GM18909 (cell line): ENCODE data around the gene ABAT.
"Not testable (repeated sequence)": the region's sequence is repeated elsewhere in the genome, so short reads cannot be mapped to it uniquely, and the experiment has no call there.

Experiments used
- ATAC-seq: cut with Tn5 transposase; IDR thresholded peaks from one replicate; pipeline ENCODE4 v1.9.1; 2021; ENCODE audit warnings: mild to moderate bottlenecking; ENCODE audit not compliant: unreplicated experiment, poor library complexity

The ABAT gene

GRCh38 chr16:8678068-8678927 is 3.9 kb downstream of the ABAT start:
- no peak for ATAC-seq

DNA sequence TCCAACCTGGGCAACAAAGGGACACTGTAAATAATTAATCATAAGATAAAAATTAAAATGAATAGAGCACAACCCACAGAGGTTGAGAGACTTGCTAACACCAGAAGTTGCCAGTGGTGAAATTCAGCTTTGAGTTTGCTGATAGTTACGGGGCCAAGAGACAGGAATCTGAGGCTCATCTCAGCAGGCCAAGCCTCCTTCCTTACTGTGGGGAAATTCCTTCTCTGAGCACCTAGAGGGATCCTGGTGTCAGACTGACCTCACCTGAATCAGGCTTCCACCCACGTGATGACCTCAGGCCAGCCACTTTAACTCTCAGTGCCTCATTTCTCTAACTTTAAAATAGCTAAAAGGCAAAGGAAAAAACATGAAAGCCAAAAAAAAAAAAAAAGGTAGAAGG is 4.7 kb downstream of the ABAT start:
- ATAC-seq, result no peak

DNA sequence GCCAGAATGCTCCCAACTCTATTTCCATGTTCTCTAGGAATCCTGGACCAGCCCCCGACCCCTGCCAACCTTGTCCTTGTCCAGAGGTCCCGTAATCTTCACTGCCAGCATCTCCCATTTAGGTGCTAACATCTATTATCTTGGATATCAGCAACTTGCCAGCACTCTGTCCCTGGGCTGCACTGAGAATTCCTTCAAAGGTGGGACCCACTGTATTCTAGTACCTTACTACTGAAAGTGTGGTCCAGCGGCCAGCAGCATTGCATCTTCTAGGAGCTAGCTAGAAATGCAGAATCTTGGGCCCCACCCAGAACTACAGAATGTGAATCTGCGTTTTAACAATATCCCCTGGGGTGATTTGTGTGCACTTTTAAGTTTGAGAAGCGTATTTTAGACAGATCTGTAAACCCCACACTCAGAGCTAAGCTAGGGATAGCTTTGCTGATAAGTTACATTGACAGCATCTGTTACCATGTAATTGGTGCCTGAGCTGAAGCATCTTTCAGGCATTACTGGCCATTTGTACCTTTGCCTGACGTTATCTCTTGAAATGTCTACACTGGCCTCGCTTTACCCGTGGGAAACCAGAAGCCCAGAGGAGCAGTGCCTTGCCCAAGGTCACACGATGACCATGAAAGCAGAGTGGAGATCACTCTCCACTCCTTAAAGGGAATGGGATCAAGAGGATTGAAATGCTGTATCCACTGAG is 8.3 kb downstream of the ABAT start:
- ATAC-seq, result no peak

DNA sequence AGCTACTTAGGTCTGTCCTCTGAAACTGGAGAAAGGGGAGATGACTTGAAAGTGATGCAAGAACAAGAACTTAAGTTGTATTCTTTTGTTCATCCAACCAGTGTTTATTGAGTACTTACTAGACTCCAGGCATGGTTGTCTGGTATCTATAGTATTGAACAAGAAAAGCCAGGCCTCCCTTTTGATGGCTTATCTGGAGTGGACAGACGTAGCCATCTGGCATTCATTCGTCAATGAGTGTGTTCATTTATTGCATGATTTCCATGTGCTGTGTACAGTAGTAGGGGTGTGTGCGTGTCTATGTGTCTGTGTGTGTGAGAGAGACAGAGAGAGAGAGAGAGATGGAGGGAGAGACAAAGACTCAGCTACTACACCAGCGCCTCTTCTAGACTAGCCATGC is 9.2 kb downstream of the ABAT start:
- no peak for ATAC-seq

DNA sequence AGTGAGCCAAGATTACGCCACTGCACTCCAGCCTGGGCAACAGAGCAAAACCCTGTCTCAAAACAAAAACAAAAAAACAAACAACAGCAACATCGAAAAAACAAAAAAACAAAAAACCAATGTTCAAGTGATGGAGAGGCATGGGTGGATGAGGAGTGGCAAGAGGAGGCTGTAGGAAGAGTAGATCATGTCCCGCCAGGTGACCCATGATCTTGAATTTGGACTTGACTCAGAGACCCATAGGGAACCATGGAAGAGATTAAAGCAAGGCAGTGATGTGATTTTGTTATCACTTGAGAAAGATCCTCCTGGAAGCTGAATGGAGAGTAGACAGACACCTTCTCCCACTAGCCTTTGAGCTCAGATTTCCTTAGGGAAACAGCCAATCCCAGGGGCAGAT is 11.2 kb downstream of the ABAT start:
- no peak for ATAC-seq

DNA sequence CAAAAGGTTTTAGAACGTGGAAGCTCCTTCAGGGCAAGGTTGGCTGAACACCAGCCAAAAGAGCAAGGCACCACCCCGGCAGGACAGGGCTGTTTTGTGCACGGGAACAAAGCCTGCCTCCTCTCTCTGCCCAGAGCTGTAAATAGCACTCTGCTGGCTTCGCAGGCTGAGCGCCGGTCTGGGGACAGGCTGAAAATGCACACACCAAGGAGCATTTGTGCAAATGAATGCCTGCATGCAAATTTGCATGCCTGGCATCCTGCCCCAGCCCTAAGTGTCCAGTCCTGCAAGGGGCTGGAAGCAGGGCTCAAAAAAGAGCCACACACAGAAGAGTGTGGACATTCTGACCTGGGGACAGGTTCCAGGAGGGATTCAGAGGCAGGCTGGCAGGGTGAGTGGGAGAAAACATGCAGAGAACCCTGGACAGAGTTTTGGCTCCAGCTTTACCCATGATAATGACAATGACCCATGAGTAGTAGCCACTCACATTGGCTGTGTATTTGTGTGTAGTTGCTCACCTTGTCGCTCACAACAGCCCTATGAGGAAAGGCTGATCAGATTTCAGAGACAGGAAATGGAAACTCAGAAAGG is 11.7 kb downstream of the ABAT start:
- no peak for ATAC-seq

- no peak for ATAC-seq
These were observed 12.5 kb downstream of the ABAT start for GRCh38 chr16:8686879-8687278.

DNA sequence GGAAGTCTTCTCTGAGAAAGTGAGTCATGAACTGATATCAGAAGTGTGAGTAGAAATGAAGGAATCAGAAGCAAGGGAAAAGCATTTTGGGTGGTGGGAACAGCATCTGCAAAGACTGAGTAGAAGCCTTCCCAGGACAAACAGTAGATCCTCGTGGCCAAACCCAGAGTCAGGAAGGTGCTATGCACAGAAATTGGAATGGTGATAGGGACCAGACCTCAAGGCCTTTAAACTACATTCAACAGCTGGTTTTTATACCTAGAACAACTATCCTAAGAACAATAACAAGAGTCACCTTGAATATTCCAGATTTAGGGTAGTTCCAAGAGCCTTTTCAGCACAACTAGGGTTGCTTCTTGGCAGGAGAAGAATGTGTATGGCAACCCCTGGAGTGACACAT is 15.3 kb downstream of the ABAT start:
- no peak for ATAC-seq

- no peak for ATAC-seq
These were observed 17.3 kb downstream of the ABAT start for GRCh38 chr16:8691728-8692127.

GRCh38 chr16:8694795-8695728 is 20.6 kb downstream of the ABAT start:
- ATAC-seq, result no peak

- no peak for ATAC-seq
These were observed 22.5 kb downstream of the ABAT start for GRCh38 chr16:8696880-8697279.

- no peak for ATAC-seq
These were observed 23.5 kb downstream of the ABAT start for GRCh38 chr16:8697965-8698364.

- ATAC-seq, result no peak
These were observed 29.3 kb downstream of the ABAT start for GRCh38 chr16:8703693-8704092.

DNA sequence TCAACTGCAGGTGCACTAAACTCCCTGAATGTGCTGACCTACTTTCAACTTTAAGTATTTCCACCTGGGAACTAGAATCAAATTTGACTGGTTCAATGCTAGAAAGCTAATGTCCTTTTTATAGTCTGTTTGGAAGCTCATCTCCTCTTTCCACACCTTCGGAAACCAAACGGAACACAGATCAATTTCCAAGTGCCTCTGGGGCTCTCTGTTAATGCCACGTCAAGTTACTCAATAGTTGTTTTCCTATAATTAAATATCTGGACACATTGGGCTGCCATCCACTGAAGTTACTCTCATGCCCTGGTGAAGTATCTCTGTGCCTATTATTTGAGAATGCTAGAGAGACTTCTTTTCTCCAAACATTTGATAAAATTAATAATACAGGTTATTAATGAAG is 29.7 kb downstream of the ABAT start:
- ATAC-seq, result no peak

- ATAC-seq, result not testable (repeated sequence)
These were observed 30.8 kb downstream of the ABAT start for GRCh38 chr16:8705100-8705822.

GRCh38 chr16:8708536-8708935 is 34.1 kb downstream of the ABAT start:
- no peak for ATAC-seq

DNA sequence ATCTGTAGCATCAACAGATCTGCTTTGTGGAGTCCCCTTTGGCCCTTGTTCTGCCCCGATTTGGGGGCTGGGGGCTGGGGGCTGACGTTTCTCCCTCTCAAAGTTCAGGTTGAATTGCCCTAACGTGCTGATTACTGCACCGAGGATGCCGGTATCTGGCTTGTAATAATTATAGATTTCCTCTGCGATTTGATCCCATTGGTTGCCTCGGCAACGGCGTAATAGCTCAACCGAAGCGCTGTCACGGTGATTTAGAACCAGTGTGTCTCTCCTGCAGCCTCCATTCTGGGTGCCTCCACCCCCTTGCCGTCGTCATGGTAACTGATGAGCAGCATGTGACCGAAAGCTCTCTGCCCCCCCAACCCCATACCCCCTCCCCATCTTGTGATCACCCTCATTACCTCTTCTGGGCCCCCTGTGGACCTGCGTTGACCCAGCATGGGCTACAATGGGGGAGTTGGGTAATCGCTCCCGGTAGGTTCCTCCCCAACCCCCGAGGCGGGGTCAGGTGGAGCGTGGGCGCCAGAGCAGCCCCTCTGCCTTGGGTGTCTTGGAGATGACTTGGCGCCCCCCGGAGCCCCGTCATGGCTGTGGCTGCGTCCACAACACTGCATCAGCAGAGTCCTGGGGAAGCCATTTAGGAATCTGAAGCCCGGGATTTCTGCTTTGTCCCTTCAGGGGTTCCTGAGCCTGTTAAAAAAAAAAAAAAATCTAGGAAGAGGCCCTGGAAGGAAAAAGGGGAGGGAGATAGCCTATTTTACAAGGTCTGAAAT is 38.4 kb downstream of the ABAT start:
- ATAC-seq, result no peak

DNA sequence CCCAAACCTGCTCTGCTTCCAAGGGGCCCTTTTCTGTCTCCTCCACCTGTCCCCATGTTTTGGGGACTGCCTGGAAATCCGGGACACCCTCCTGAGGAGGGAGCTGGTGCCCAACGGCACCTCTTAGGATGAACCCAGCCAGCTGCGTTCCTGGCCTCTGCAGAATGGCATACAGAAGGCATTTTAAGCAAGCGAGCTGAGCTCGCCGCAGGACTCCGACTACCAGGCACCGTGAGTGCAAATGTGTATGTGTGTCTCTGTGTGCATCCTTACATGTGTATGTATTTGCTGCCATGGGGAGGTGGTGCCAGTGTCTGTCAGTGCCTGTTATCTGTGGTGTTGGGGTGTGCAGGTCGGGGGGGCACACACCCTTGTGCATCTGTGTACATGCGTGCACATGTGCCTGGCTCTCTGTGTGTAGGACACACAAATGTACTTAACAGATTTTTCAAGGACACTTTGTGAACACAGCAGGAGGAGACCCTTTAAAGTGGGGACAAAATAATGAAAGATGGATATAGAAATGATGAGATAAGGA is 39.3 kb downstream of the ABAT start:
- ATAC-seq, result no peak

DNA sequence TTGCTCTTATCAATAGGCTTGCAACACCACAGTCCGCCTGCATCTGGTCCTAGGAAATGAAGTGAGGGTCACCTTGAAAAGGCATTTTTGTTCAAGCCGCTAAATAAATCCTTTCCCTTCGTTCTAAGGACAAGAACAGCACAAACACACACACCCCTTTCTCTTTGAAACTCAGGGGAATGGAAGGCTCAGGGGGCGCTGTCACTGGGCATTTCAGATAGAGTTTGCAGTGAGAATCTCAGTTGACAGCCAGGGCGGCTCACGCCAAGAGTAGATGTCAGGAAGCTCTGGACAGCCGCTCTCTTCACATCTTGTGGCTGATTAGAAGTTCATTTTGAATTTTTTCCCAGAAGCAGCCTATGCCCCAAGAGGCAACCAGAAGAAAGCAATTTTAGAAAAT is 39.8 kb downstream of the ABAT start:
- no peak for ATAC-seq
